ENCODE measurements around the gene LZTR1. TPM values are rescaled to one million over a fixed set of nuclear protein-coding genes. Genes with fewer than 3 reads are reported as not detected.

Gene LZTR1
- total and polyA plus RNA-seq, 2 experiments from 2014 or later, result 41.3 to 50.4 TPM

DNA sequence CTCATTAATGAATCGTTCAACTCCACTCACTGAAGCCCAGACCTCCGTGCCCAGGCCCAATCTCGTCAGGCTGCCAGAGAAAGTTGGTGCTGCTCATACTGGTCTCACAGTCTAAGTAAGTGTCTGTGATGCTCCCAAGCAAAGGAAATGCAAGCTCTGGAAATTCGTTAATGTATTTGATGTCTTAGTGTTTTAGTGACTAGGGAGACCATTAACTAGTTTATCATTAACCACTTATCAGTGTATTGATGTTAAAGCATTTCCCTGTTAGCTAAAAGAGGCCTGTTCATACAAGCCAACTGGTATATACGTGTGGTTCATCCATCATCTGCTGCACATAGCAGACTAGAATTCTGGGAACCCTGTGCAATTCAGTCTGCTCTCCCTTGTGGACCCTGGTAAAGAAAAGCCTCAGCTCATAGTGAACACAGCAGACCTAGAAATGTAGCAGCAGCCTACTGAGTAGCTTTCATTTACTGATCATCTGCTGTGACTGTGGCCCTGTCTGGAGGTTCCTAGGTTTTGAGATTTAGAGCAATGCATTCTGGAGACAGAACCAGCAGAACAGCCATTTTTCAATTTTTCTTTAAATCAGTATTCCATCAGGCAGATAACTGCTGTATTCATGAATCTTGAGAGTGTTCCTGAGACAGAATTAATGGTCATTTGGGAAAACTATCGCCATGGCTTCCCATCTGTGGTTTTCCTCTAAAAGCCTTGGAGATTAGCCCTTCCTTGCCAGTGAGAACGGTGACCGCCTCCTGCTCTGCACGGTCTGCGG lies 30.8 kb upstream of the LZTR1 start:
- peak overlapping the region; percentile 49 for H3K4me2 ChIP-seq
- H3K9me2 ChIP-seq (replicated peaks; ENCODE audit: insufficient read depth), result no peaks in the 10 kb centered on the region
- H2AFZ ChIP-seq, result no peak overlapping the region
- peak overlapping the region; percentile 89 for H3K27ac ChIP-seq
- H3K4me3 ChIP-seq, result no peak overlapping the region
- peaks cover 38% of the 10 kb centered on the region for H4K20me1 ChIP-seq (ENCODE audit: insufficient read depth, poor library complexity, severe bottlenecking)
- no peaks in the 10 kb centered on the region for H3K27me3 ChIP-seq
- DNase-seq (ENCODE audit: low spot score), result no peak
- H3K9me3 ChIP-seq (ENCODE audit: low read depth), result no peaks in the 10 kb centered on the region
- H3K36me3 ChIP-seq (replicated peaks; ENCODE audit: insufficient read depth, low read depth), result no peaks in the 10 kb centered on the region
- WGBS (ENCODE audit: low lambda C conversion rate, missing lambda C conversion rate), result 74% methylated on average over 10 of the region's 10 CpGs
- H3K4me1 ChIP-seq (ENCODE audit: insufficient read depth), result peaks cover 35% of the 10 kb centered on the region
- no peak for TF ChIP-seq EZH2 (IDR thresholded peaks at IDR 0.05; ENCODE audit: borderline replicate concordance)
- TF ChIP-seq EZH2phosphoT487 (IDR thresholded peaks at IDR 0.05; ENCODE audit: low read depth, severe bottlenecking, unreplicated experiment), result no peak
- TF ChIP-seq, protein P1, sequence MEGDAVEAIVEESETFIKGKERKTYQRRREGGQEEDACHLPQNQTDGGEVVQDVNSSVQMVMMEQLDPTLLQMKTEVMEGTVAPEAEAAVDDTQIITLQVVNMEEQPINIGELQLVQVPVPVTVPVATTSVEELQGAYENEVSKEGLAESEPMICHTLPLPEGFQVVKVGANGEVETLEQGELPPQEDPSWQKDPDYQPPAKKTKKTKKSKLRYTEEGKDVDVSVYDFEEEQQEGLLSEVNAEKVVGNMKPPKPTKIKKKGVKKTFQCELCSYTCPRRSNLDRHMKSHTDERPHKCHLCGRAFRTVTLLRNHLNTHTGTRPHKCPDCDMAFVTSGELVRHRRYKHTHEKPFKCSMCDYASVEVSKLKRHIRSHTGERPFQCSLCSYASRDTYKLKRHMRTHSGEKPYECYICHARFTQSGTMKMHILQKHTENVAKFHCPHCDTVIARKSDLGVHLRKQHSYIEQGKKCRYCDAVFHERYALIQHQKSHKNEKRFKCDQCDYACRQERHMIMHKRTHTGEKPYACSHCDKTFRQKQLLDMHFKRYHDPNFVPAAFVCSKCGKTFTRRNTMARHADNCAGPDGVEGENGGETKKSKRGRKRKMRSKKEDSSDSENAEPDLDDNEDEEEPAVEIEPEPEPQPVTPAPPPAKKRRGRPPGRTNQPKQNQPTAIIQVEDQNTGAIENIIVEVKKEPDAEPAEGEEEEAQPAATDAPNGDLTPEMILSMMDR (IDR thresholded peaks at IDR 0.05; ENCODE audit: poor library complexity), result no peak
- H3K79me2 ChIP-seq, result peaks cover 68% of the 10 kb centered on the region

DNA sequence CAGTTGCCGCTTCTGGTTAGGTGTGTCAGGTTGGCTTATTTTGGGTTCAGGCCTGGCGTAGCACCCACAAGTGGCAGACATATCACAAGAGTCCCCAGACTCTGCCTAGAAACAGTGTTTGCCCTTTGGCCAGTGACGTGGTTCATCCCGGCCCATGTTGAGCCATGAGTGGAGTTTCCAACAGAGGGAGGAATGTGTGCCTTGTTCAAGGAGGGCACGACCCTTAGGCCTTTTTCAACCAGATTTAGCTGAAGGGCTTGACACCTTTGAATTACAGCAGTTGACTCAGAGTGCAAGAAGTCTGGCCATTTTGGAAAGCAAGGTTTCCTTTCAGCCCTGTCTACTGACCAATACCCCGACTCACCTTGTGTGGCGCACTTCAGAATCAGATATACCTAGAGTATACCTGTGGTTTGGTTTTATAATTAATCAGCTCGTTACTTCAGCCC lies 30.1 kb upstream of the LZTR1 start:
- no peaks in the 10 kb centered on the region for H3K9me2 ChIP-seq (replicated peaks; ENCODE audit: insufficient read depth)
- H4K20me1 ChIP-seq (ENCODE audit: insufficient read depth, poor library complexity, severe bottlenecking), result peaks cover 32% of the 10 kb centered on the region
- H3K36me3 ChIP-seq (replicated peaks; ENCODE audit: insufficient read depth, low read depth), result no peaks in the 10 kb centered on the region
- no peak overlapping the region for H2AFZ ChIP-seq
- H3K4me1 ChIP-seq (ENCODE audit: insufficient read depth), result peaks cover 35% of the 10 kb centered on the region
- TF ChIP-seq EZH2 (IDR thresholded peaks at IDR 0.05; ENCODE audit: borderline replicate concordance), result no peak
- TF ChIP-seq EZH2phosphoT487 (IDR thresholded peaks at IDR 0.05; ENCODE audit: low read depth, severe bottlenecking, unreplicated experiment), result no peak
- TF ChIP-seq, protein P1 (IDR thresholded peaks at IDR 0.05; ENCODE audit: poor library complexity), result no peak
- H3K27ac ChIP-seq, result peak overlapping the region; percentile 89
- peak overlapping the region; percentile 24 for H3K4me2 ChIP-seq
- 68% methylated on average over 8 of the region's 8 CpGs for WGBS (ENCODE audit: low lambda C conversion rate, missing lambda C conversion rate)
- peaks cover 68% of the 10 kb centered on the region for H3K79me2 ChIP-seq
- no peaks in the 10 kb centered on the region for H3K27me3 ChIP-seq
- H3K4me3 ChIP-seq, result no peak overlapping the region
- H3K9me3 ChIP-seq (ENCODE audit: low read depth), result no peaks in the 10 kb centered on the region
- DNase-seq (ENCODE audit: low spot score), result peak; percentile 61

DNA sequence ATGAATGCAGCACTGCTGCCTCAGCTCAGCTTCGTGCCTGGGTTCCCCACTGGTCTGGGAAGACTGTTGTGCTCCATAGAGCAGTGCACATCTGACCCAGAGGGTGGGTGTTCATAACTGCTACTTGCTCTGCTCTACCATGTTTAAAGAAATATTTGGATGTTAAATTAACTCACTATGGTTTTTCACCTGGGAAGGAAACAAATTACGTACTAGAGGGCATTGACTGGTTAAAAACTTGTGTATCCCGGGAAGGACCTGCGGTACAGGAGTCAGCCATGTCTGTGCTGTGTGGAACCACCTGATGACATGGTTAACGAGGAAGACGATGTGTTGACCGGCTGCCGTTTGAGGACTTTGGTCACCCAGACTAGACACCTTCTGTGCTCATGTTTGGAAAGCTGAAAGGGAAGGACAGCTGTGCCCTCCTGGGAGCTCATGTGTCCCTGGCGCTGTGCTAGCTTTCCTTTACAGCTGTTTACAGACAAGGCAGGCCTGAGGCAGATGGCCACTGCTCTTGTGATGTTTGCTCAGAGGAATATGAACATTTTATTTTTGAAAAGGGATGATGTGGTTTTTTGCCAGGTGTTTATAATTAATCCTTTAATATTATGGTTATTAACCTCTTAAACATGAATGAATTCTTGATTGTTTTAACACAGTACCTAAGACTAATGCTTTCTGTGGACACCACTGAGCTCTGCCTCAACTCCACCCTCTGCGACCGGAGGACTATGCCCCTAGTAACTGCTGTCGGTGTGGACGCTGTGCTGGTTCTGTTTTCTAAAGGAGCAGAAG lies 29.4 kb upstream of the LZTR1 start:
- H3K79me2 ChIP-seq, result peaks cover 64% of the 10 kb centered on the region
- no peaks in the 10 kb centered on the region for H3K36me3 ChIP-seq (replicated peaks; ENCODE audit: insufficient read depth, low read depth)
- H3K27ac ChIP-seq, result peak overlapping the region; percentile 89
- peaks cover 35% of the 10 kb centered on the region for H3K4me1 ChIP-seq (ENCODE audit: insufficient read depth)
- H3K9me2 ChIP-seq (replicated peaks; ENCODE audit: insufficient read depth), result no peaks in the 10 kb centered on the region
- 75% methylated on average over 13 of the region's 13 CpGs for WGBS (ENCODE audit: low lambda C conversion rate, missing lambda C conversion rate)
- H4K20me1 ChIP-seq (ENCODE audit: insufficient read depth, poor library complexity, severe bottlenecking), result peaks cover 26% of the 10 kb centered on the region
- DNase-seq (ENCODE audit: low spot score), result peak; percentile 60
- no peak overlapping the region for H3K4me3 ChIP-seq
- H3K4me2 ChIP-seq, result peak overlapping the region; percentile 47
- TF ChIP-seq EZH2phosphoT487 (IDR thresholded peaks at IDR 0.05; ENCODE audit: low read depth, severe bottlenecking, unreplicated experiment) (no peak), EZH2 (IDR thresholded peaks at IDR 0.05; ENCODE audit: borderline replicate concordance) (no peak)
- TF ChIP-seq, protein P1 (IDR thresholded peaks at IDR 0.05; ENCODE audit: poor library complexity), result no peak
- H3K27me3 ChIP-seq, result no peaks in the 10 kb centered on the region
- H3K9me3 ChIP-seq (ENCODE audit: low read depth), result no peaks in the 10 kb centered on the region
- no peak overlapping the region for H2AFZ ChIP-seq

Data from hepatocyte (in vitro differentiated cells).